Right atrium auricular region (tissue), 2 donors: Measurements from ENCODE around the gene SLC3A2. TPM values are rescaled to one million over a fixed set of nuclear protein-coding genes. Genes with fewer than 3 reads are reported as not detected.
"Not testable (repeated sequence)": the region's sequence is repeated elsewhere in the genome, so short reads cannot be mapped to it uniquely, and the experiment has no call there.

Experiments used
- DNase-seq: peaks from one replicate; pipeline ENCODE4 v3.0.0-alpha.2; 2019; ENCODE audit warnings: low spot score
- H3K27ac ChIP-seq, 2 donors: fragments of 200-600 bp; sonication (generic); 1 replicate in 1 of 2; 2 replicates in 1 of 2; pipeline ENCODE4 v1.5.1; 2016 to 2019
- H3K27me3 ChIP-seq, 2 donors: fragments of 200-600 bp; sonication (generic); one replicate each; pipeline versions ENCODE4 v1.5.1 to v1.6.0; 2017 to 2019
- H3K36me3 ChIP-seq: fragments of 200-600 bp; sonication (generic); one replicate; pipeline ENCODE4 v1.5.1; 2016
- H3K4me1 ChIP-seq, 2 donors: fragments of 200-600 bp; sonication (generic); one replicate each; pipeline versions ENCODE4 v1.5.1 to v1.6.0; 2017 to 2019
- H3K4me3 ChIP-seq, 2 donors: fragments of 200-600 bp; sonication (generic); 1 replicate in 1 of 2; 2 replicates in 1 of 2; pipeline ENCODE4 v1.5.1; 2017 to 2019; ENCODE audit warnings: mild to moderate bottlenecking in 1 of 2, moderate library complexity in 1 of 2
- H3K9me3 ChIP-seq, 2 donors: fragments of 200-600 bp; sonication (generic); one replicate each; pipeline ENCODE4 v1.5.1; 2019
- CTCF ChIP-seq, 2 donors: fragments of 200-600 bp; sonication (generic); IDR thresholded peaks; one replicate each; pipeline ENCODE4 v1.5.1; 2019; ENCODE audit warnings: antibody characterized with exemption in 2 of 2
- total RNA-seq, 2 donors: library from RNA; depleted of rRNA; stranded (reverse); fragments of >200 nt; gene quantifications; one replicate each; pipeline ENCODE4 v1.1.0, GENCODE V29; 2016

Gene SLC3A2
- total RNA-seq, 2 donors from 2014 or later, result 27.7 to 64.9 TPM

GRCh38 chr11:62931499-62932278 lies 51.0 kb downstream of the SLC3A2 start:
- Histone ChIP-seq H3K27ac (no peak overlapping the region), H3K4me3 (no peak overlapping the region), H3K27me3 (peaks cover 0 to 4% of the 10 kb centered on the region in 2 donors), H3K4me1 (peaks cover 0 to 7% of the 10 kb centered on the region in 2 donors), H3K9me3 (no peaks in the 10 kb centered on the region), H3K36me3 (no peaks in the 10 kb centered on the region)
- no peak for DNase-seq
- TF ChIP-seq CTCF (IDR thresholded peaks at IDR 0.05), result no peak

DNA sequence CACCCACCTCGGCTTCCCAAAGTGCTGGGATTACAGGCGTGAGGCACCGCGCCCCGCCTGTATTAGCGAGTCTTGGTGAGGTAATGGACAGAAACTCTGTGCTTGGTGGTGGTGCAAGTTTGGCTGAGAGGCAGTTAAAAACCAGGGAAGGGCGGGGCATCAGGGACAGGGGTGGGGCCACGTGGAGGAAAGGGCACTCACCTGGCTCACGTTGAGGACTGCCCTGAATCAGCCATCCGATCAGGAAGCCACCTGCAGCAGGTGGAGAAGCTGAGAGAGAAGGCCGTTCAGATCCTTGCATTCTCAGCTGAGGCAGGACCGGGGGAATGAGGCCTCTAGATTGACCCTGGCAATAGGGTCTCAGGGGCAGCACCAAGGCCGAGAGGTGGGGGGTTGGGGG lies 52.6 kb downstream of the SLC3A2 start:
- H3K36me3 ChIP-seq, result no peaks in the 10 kb centered on the region
- no peaks in the 10 kb centered on the region for H3K27me3 ChIP-seq
- no peak overlapping the region for H3K4me3 ChIP-seq
- H3K9me3 ChIP-seq, result no peaks in the 10 kb centered on the region
- no peak overlapping the region for H3K27ac ChIP-seq
- DNase-seq, result no peak
- no peaks in the 10 kb centered on the region for H3K4me1 ChIP-seq
- no peak for TF ChIP-seq CTCF (IDR thresholded peaks at IDR 0.05)

DNA sequence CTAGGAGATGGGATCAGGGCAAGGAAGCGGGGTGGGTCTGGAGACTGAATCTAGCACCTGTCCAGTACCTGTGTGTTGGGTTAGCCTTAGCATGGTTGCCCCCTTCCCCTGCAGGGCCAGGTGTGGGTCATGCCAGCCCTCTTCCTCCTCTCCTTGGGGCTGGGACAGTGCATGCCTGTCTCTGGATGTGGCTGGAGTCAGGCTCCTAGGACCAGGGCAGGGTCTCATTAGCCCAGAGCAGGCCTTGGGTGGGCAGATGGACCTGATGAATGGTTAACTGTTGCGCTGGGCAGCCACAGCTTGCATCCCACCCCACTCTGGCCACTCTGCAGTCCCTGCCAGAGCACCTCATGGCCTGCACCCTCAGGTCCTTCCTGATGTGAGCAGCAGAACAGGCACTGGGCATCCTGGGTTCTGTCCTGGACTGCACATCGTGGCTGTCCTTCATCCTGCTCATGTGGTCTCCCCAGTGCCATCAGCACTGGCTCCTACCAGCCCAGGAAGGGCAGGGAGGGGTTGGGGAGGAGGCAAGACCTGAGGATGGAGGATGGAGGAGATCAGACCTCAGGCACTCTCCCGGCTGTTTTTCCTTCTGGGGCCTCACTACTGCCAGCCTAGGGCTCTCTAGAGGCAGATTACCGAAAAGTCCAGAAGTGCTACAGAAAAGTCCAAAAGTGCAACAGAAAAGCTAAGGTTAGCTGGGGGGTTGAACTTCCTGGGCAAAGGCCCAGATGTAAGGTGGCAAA lies 53.2 kb downstream of the SLC3A2 start:
- Histone ChIP-seq H3K9me3 (no peaks in the 10 kb centered on the region), H3K36me3 (no peaks in the 10 kb centered on the region), H3K4me3 (no peak overlapping the region), H3K27ac (no peak overlapping the region), H3K27me3 (no peaks in the 10 kb centered on the region), H3K4me1 (no peaks in the 10 kb centered on the region)
- TF ChIP-seq CTCF (IDR thresholded peaks at IDR 0.05), result no peak
- no peak for DNase-seq

DNA sequence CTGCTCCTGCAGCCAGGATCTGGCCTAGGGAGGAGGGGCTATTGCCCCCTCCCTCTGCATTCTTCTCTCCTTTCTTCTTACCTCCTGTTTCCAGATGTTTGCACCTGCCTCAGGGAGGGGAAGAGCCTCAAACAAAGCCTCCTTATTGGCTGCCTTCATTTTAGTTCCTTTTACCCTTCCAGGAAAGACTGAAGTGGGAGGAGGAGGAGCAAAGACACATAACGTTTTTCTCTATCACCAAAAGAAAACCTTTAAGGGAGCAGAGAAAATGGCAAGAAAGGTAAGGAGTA lies 53.7 kb downstream of the SLC3A2 start:
- no peak overlapping the region for H3K27ac ChIP-seq
- no peaks in the 10 kb centered on the region for H3K9me3 ChIP-seq
- H3K27me3 ChIP-seq, result no peaks in the 10 kb centered on the region
- H3K36me3 ChIP-seq, result no peaks in the 10 kb centered on the region
- DNase-seq, result no peak
- no peaks in the 10 kb centered on the region for H3K4me1 ChIP-seq
- TF ChIP-seq CTCF (IDR thresholded peaks at IDR 0.05), result no peak
- no peak overlapping the region for H3K4me3 ChIP-seq

DNA sequence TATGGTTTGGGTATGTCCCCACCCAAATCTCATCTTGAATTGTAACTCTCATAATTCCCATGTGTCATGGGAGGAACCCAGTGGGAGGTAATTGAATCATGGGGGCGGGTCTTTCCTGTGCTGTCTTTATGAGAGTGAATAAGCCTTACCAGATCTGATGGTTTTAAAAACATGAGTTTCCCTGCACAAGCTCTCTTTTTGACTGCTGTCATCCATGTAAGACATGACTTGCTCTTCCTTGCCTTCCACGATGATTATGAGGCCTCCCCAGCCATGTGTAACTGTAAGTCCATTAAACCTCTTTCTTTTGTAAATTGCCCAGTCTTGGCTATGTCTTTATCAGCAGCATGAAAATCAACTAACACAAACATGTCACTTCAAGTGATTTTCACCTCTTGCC lies 56.8 kb downstream of the SLC3A2 start:
- not testable (repeated sequence) for H3K4me1 ChIP-seq, DNase-seq, H3K9me3 ChIP-seq, H3K4me3 ChIP-seq, H3K36me3 ChIP-seq, H3K27me3 ChIP-seq, H3K27ac ChIP-seq

Other genes with a start within 250 kb of the SLC3A2 start
- gene GANAB, start 234.3 kb upstream of the SLC3A2 start, total RNA-seq, result 10 to 100 TPM; 71.8 to 78.0 TPM
- gene INTS5, start 227.6 kb upstream of the SLC3A2 start, total RNA-seq, result 10 to 100 TPM; 12.1 to 19.8 TPM
- gene C11orf98, start 215.7 kb upstream of the SLC3A2 start, total RNA-seq, result 10 to 100 TPM; 40.1 to 44.0 TPM
- 1 to 10 TPM in 1 of 2 donors, under 1 TPM in 1; 0.41 to 3.7 TPM for gene CSKMT, start 215.6 kb upstream of the SLC3A2 start, total RNA-seq
- gene UQCC3, start 209.2 kb upstream of the SLC3A2 start, total RNA-seq, result 1 to 10 TPM; 5.0 to 8.7 TPM
- 1 to 10 TPM; 2.3 to 2.4 TPM for gene LBHD1, start 208.6 kb upstream of the SLC3A2 start, total RNA-seq
- 100 to 1,000 TPM in 1 of 2 donors, 10 to 100 TPM in 1; 77.4 to 116 TPM for gene UBXN1, start 201.8 kb upstream of the SLC3A2 start, total RNA-seq
- gene LRRN4CL, start 191.4 kb upstream of the SLC3A2 start, total RNA-seq, result 1 to 10 TPM; 1.5 to 3.0 TPM
- gene BSCL2, start 173.5 kb upstream of the SLC3A2 start, total RNA-seq, result 10 to 100 TPM; 18.6 to 23.0 TPM
- not detected for gene GNG3, start 173.2 kb upstream of the SLC3A2 start, total RNA-seq
- 10 to 100 TPM; 12.2 to 15.6 TPM for gene HNRNPUL2, start 153.4 kb upstream of the SLC3A2 start, total RNA-seq
- 10 to 100 TPM in 1 of 2 donors, 1 to 10 TPM in 1; 9.6 to 11.4 TPM for gene TTC9C, start 152.4 kb upstream of the SLC3A2 start, total RNA-seq
- gene ZBTB3, start 126.7 kb upstream of the SLC3A2 start, total RNA-seq, result 1 to 10 TPM; 5.1 to 7.8 TPM
- gene POLR2G, start 119.3 kb upstream of the SLC3A2 start, total RNA-seq, result 10 to 100 TPM; 32.9 to 34.8 TPM
- 1 to 10 TPM; 5.8 to 9.5 TPM for gene TAF6L, start 109.5 kb upstream of the SLC3A2 start, total RNA-seq
- 10 to 100 TPM; 42.5 to 44.8 TPM for gene TMEM179B, start 93.5 kb upstream of the SLC3A2 start, total RNA-seq
- gene TMEM223, start 88.9 kb upstream of the SLC3A2 start, total RNA-seq, result 10 to 100 TPM; 27.7 TPM
- gene NXF1, start 75.5 kb upstream of the SLC3A2 start, total RNA-seq, result 10 to 100 TPM; 33.9 to 35.9 TPM
- 10 to 100 TPM; 15.2 to 24.7 TPM for gene STX5, start 48.8 kb upstream of the SLC3A2 start, total RNA-seq
- gene TEX54, start 48.1 kb upstream of the SLC3A2 start, total RNA-seq, result not detected
- gene WDR74, start 41.3 kb upstream of the SLC3A2 start, total RNA-seq, result 10 to 100 TPM; 17.8 to 26.8 TPM
- gene CHRM1, start 40.5 kb downstream of the SLC3A2 start, total RNA-seq, result not detected
- gene SLC22A6, start 104.1 kb downstream of the SLC3A2 start, total RNA-seq, result not detected
- not detected for gene SLC22A8, start 134.9 kb downstream of the SLC3A2 start, total RNA-seq